SK-N-SH (cell line): ENCODE data around the gene PAFAH1B2. TPM values are rescaled to one million over a fixed set of nuclear protein-coding genes. Genes with fewer than 3 reads are reported as not detected.

Experiments
- CTCF ChIA-PET: fragments of 300-600, 350-600 bp; formaldehyde crosslinking; extraction: SDS; loops from one replicate; lab custom pipeline; 2021; lab: Yijun Ruan, JAX
- POLR2A ChIA-PET: fragments of 350-600 bp; sonication (Branson Sonifier 250); formaldehyde crosslinking; extraction: SDS; loops from one replicate; lab custom pipeline; 2020; ENCODE audit warnings: antibody characterized with exemption, inconsistent platforms; lab: Yijun Ruan, JAX
- DNase-seq: peaks from one replicate; pipeline ENCODE4 v3.0.0; 2012
- H2AFZ ChIP-seq: fragments of 200-600 bp; sonication (generic); 2 replicates; pipeline ENCODE4 v1.8.1; 2016; ENCODE audit warnings: antibody characterized with exemption, mild to moderate bottlenecking, low read depth
- H3F3A ChIP-seq: fragments of 200-600 bp; sonication (generic); replicated peaks from 2 replicates; pipeline ENCODE3; 2016; ENCODE audit warnings: antibody characterized with exemption, mild to moderate bottlenecking; ENCODE audit not compliant: insufficient read depth
- H3K27ac ChIP-seq, 2 experiments: fragments of 200-500 bp in 1 of 2; fragments of 200-600 bp in 1 of 2; sonication (Bioruptor generic) in 1 of 2; sonication (generic), shearing (Covaris generic) in 1 of 2; 2 replicates each; pipeline versions ENCODE4 v1.5.1 to v1.6.1; 2014 to 2016; ENCODE audit warnings: low read depth in 2 of 2, inconsistent platforms in 1 of 2, low read length in 1 of 2, mild to moderate bottlenecking in 1 of 2, mixed read lengths in 1 of 2
- H3K27me3 ChIP-seq: fragments of 200-600 bp; sonication (generic), shearing (Covaris generic); 2 replicates; pipeline ENCODE4 v1.6.1; 2016; ENCODE audit warnings: mixed run types; ENCODE audit not compliant: insufficient read depth
- H3K36me3 ChIP-seq, 2 experiments: fragments of 200-500 bp in 1 of 2; fragments of 200-600 bp in 1 of 2; sonication (Bioruptor generic) in 1 of 2; sonication (generic) in 1 of 2; replicated peaks in 1 of 2; 2 replicates each; pipeline versions ENCODE3 to v1.5.1; 2014 to 2016; ENCODE audit warnings: low read length in 1 of 2, mild to moderate bottlenecking in 1 of 2; ENCODE audit not compliant: insufficient read depth in 2 of 2, control insufficient read depth in 1 of 2
- H3K4me1 ChIP-seq, 2 experiments: fragments of 200-500 bp in 1 of 2; fragments of 200-600 bp in 1 of 2; sonication (Bioruptor generic) in 1 of 2; sonication (generic), shearing (Covaris generic) in 1 of 2; 2 replicates each; pipeline versions ENCODE4 v1.5.1 to v1.6.1; 2014 to 2016; ENCODE audit warnings: low read depth in 1 of 2, low read length in 1 of 2, mixed run types in 1 of 2; ENCODE audit not compliant: insufficient read depth in 2 of 2, control insufficient read depth in 1 of 2
- H3K4me2 ChIP-seq: fragments of 200-600 bp; sonication (generic), shearing (Covaris generic); 2 replicates; pipeline ENCODE4 v1.6.1; 2017; ENCODE audit warnings: mixed run types
- H3K4me3 ChIP-seq, 2 experiments: fragments of 200-500 bp in 1 of 2; fragments of 200-600 bp in 1 of 2; sonication (Bioruptor generic) in 1 of 2; sonication (generic), shearing (Covaris generic) in 1 of 2; 2 replicates each; pipeline versions ENCODE4 v1.5.1 to v1.8.1; 2014 to 2016; ENCODE audit warnings: low read depth in 2 of 2, inconsistent platforms in 1 of 2, low read length in 1 of 2, mild to moderate bottlenecking in 1 of 2, mixed read lengths in 1 of 2, moderate library complexity in 1 of 2
- H3K79me2 ChIP-seq: fragments of 200-600 bp; sonication (generic); 2 replicates; pipeline ENCODE4 v1.8.1; 2017; ENCODE audit warnings: mild to moderate bottlenecking; ENCODE audit not compliant: insufficient read depth
- H3K9ac ChIP-seq: fragments of 200-600 bp; sonication (generic); 2 replicates; pipeline ENCODE4 v1.6.1; 2017; ENCODE audit warnings: mixed run types
- H3K9me2 ChIP-seq: fragments of 200-600 bp; sonication (generic); 2 replicates; pipeline ENCODE4 v1.6.1; 2017; ENCODE audit warnings: mixed run types
- H3K9me3 ChIP-seq: fragments of 200-600 bp; sonication (generic); 2 replicates; pipeline ENCODE4 v1.6.1; 2017; ENCODE audit warnings: mixed run types, mild to moderate bottlenecking, moderate library complexity
- H4K20me1 ChIP-seq: fragments of 200-600 bp; sonication (generic); 2 replicates; pipeline ENCODE4 v1.6.1; 2017; ENCODE audit warnings: mild to moderate bottlenecking, mixed run types; ENCODE audit not compliant: insufficient read depth
- CHD2 ChIP-seq: fragments of 150-350 bp; IDR thresholded peaks from 2 replicates; pipeline ENCODE4 v1.6.1; 2018; ENCODE audit warnings: low read length; ENCODE audit not compliant: partially characterized antibody
- CTCF ChIP-seq: fragments of 200-600 bp; sonication (generic); IDR thresholded peaks from 2 replicates; pipeline ENCODE4 v1.6.1; 2017; ENCODE audit warnings: antibody characterized with exemption, mild to moderate bottlenecking, moderate library complexity
- ELF1 ChIP-seq: IDR thresholded peaks from 2 replicates; pipeline ENCODE4 v1.4.0; 2012
- EP300 ChIP-seq, 2 experiments: IDR thresholded peaks; 2 replicates each; pipeline versions ENCODE4 v1.4.0 to v1.6.1; 2012; ENCODE audit warnings: borderline replicate concordance in 1 of 2, low read depth in 1 of 2, low read length in 1 of 2
- FOSL2 ChIP-seq: IDR thresholded peaks from 2 replicates; pipeline ENCODE4 v1.4.0; 2012; ENCODE audit warnings: low read depth, mild to moderate bottlenecking, moderate library complexity, borderline replicate concordance
- FOXJ3 ChIP-seq: sonication (generic); formaldehyde crosslinking; IDR thresholded peaks from 2 replicates; pipeline ENCODE4 v1.5.1; 2020; ENCODE audit warnings: mild to moderate bottlenecking, missing genetic modification reagents
- GABPA ChIP-seq: IDR thresholded peaks from 2 replicates; pipeline ENCODE4 v1.4.0; 2012; ENCODE audit warnings: low read depth, mild to moderate bottlenecking
- GATA2 ChIP-seq: sonication (generic); formaldehyde crosslinking; IDR thresholded peaks from 2 replicates; pipeline ENCODE4 v1.5.0; 2020; ENCODE audit warnings: mild to moderate bottlenecking, missing genetic modification reagents
- JUND ChIP-seq: IDR thresholded peaks from 2 replicates; pipeline ENCODE4 v1.4.0; 2012
- MAX ChIP-seq: IDR thresholded peaks from 2 replicates; pipeline ENCODE4 v1.4.0; 2012; ENCODE audit warnings: low read depth
- NRF1 ChIP-seq: IDR thresholded peaks from 2 replicates; pipeline ENCODE4 v1.6.1; 2012; ENCODE audit warnings: low read depth, mild to moderate bottlenecking, low read length
- RAD21 ChIP-seq: IDR thresholded peaks from 2 replicates; pipeline ENCODE4 v1.6.1; 2012; ENCODE audit warnings: mild to moderate bottlenecking, low read length
- SIN3A ChIP-seq: IDR thresholded peaks from 2 replicates; pipeline ENCODE4 v1.6.1; 2012; ENCODE audit warnings: low read depth, mild to moderate bottlenecking, low read length, moderate library complexity, borderline replicate concordance
- TAF1 ChIP-seq: IDR thresholded peaks from 2 replicates; pipeline ENCODE4 v1.6.1; 2012; ENCODE audit warnings: low read depth, mild to moderate bottlenecking, low read length, moderate library complexity, borderline replicate concordance
- WGBS: methylation state at CpG from one replicate; pipeline ENCODE4 v1.1.6; 2017; ENCODE audit warnings: low lambda C conversion rate; 5-methylcytosine and 5-hydroxymethylcytosine counted together
- polyA plus RNA-seq, 3 experiments: library from polyadenylated mRNA; depleted of rRNA; stranded (reverse); fragments of >200 nt; gene quantifications; 2 replicates each; pipeline ENCODE4 v1.2.3, GENCODE V29; 2012
- TF ChIP-seq, protein P1 (sequence below): fragments of 150-350 bp; IDR thresholded peaks from 2 replicates; pipeline ENCODE4 v1.6.1; 2016; ENCODE audit warnings: mild to moderate bottlenecking, low read depth, low read length
- TF ChIP-seq, protein P2 (sequence below): fragments of 150-350 bp; IDR thresholded peaks from 2 replicates; pipeline ENCODE4 v1.6.1; 2017; ENCODE audit warnings: antibody characterized with exemption, low read length, low read depth, borderline replicate concordance
- TF ChIP-seq, protein P3 (sequence below): IDR thresholded peaks from 2 replicates; pipeline ENCODE4; 2012

Gene PAFAH1B2
- polyA plus RNA-seq, 1 of the 3 experiments (the other 2 are of a cell fraction): 19.6 TPM

GRCh38 chr11:117202386-117203068 is 58.4 kb downstream of the PAFAH1B2 start:
- H3K4me1 ChIP-seq: peaks cover 9 to 13% of the 10 kb centered on the region in 2 experiments; a peak in 3 of 4 replicates
- peaks cover 0 to 23% of the 10 kb centered on the region in 2 experiments for H3K36me3 ChIP-seq
- TF ChIP-seq FOSL2 (no peak), JUND (no peak), GABPA (no peak), EP300 (IDR thresholded peaks at IDR 0.05; ENCODE audit: borderline replicate concordance in 1 of 2, low read depth in 1 of 2, low read length in 1 of 2) (no peak), TAF1 (no peak), CHD2 (no peak), NRF1 (no peak), ELF1 (no peak), RAD21 (no peak), CTCF (no peak), MAX (no peak), SIN3A (no peak), FOXJ3 (no peak), GATA2 (CRISPR knock-in tag) (no peak)
- TF ChIP-seq, protein P1, sequence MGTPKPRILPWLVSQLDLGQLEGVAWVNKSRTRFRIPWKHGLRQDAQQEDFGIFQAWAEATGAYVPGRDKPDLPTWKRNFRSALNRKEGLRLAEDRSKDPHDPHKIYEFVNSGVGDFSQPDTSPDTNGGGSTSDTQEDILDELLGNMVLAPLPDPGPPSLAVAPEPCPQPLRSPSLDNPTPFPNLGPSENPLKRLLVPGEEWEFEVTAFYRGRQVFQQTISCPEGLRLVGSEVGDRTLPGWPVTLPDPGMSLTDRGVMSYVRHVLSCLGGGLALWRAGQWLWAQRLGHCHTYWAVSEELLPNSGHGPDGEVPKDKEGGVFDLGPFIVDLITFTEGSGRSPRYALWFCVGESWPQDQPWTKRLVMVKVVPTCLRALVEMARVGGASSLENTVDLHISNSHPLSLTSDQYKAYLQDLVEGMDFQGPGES: no peak
- TF ChIP-seq, protein P2, sequence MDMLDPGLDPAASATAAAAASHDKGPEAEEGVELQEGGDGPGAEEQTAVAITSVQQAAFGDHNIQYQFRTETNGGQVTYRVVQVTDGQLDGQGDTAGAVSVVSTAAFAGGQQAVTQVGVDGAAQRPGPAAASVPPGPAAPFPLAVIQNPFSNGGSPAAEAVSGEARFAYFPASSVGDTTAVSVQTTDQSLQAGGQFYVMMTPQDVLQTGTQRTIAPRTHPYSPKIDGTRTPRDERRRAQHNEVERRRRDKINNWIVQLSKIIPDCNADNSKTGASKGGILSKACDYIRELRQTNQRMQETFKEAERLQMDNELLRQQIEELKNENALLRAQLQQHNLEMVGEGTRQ: no peak
- TF ChIP-seq, protein P3, sequence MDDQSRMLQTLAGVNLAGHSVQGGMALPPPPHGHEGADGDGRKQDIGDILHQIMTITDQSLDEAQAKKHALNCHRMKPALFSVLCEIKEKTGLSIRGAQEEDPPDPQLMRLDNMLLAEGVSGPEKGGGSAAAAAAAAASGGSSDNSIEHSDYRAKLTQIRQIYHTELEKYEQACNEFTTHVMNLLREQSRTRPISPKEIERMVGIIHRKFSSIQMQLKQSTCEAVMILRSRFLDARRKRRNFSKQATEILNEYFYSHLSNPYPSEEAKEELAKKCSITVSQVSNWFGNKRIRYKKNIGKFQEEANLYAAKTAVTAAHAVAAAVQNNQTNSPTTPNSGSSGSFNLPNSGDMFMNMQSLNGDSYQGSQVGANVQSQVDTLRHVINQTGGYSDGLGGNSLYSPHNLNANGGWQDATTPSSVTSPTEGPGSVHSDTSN: no peak
- no peak for DNase-seq
- no peak overlapping the region; a peak in 1 of 4 replicates for H3K27ac ChIP-seq
- H3K9me2 ChIP-seq: no peaks in the 10 kb centered on the region
- 90% methylated on average over 6 of the region's 7 CpGs for WGBS
- H3K79me2 ChIP-seq: peaks cover 64% of the 10 kb centered on the region
- no peaks in the 10 kb centered on the region for H3K9me3 ChIP-seq
- ChIA-PET POLR2A (interaction anchor here (1.0 kb wide), 1 partner anchor 29 kb away, joined by 3 read pairs; the partner anchor contains the start of gene PCSK7), CTCF (interaction anchor here (0.6 to 0.9 kb wide), 3 partner anchors 9 to 24 kb away, joined by 3 read pairs; no protein-coding TSS in a partner anchor)
- H3K27me3 ChIP-seq: no peaks in the 10 kb centered on the region
- H2AFZ ChIP-seq: no peak overlapping the region
- H3K9ac ChIP-seq: no peak overlapping the region
- H4K20me1 ChIP-seq: peaks cover 26% of the 10 kb centered on the region; the same call in 1 of the 2 replicates
- peaks cover 23% of the 10 kb centered on the region for H3F3A ChIP-seq
- H3K4me3 ChIP-seq: no peak overlapping the region; a peak in 1 of 4 replicates
- peak overlapping the region; percentile 77 for H3K4me2 ChIP-seq
